Stomach (tissue), 19 donors: ENCODE data around the gene PWWP3B. TPM values are rescaled to one million over a fixed set of nuclear protein-coding genes. Genes with fewer than 3 reads are reported as not detected.

ENCODE experiments used
- DNase-seq, 2 donors: peaks; one replicate each; pipeline versions ENCODE4 v3.0.0 to v3.0.0-alpha.2; 2013 to 2019
- H3K27ac ChIP-seq, 5 donors: fragments of 200-600 bp in 4 of 5; sonication (generic) in 4 of 5; one replicate each; pipeline ENCODE4 v1.5.1; 2013 to 2019; ENCODE audit warnings: mild to moderate bottlenecking in 1 of 5, moderate library complexity in 1 of 5
- H3K27me3 ChIP-seq, 3 donors: fragments of 200-600 bp; sonication (generic); one replicate each; pipeline ENCODE4 v1.5.1; 2017 to 2019; ENCODE audit warnings: mixed run types in 1 of 3
- H3K36me3 ChIP-seq, 4 donors: fragments of 200-600 bp; sonication (generic); 1 replicate in 3 of 4; 2 replicates in 1 of 4; pipeline ENCODE4 v1.5.1; 2016 to 2019
- H3K4me1 ChIP-seq, 4 donors: fragments of 200-600 bp; sonication (generic); one replicate each; pipeline ENCODE4 v1.5.1; 2016 to 2019
- H3K4me3 ChIP-seq, 4 donors: fragments of 200-600 bp; sonication (generic) in 3 of 4; one replicate each; pipeline ENCODE4 v1.5.1; 2016 to 2019; ENCODE audit warnings: mild to moderate bottlenecking in 1 of 4
- H3K9me3 ChIP-seq, 4 donors: fragments of 200-600 bp; sonication (generic); one replicate each; pipeline ENCODE4 v1.5.1; 2016 to 2019
- CTCF ChIP-seq, 7 experiments: fragments of 450-650 bp in 4 of 7; fragments of 200-600 bp in 3 of 7; sonication (generic) in 3 of 7; IDR thresholded peaks; one replicate each; pipeline ENCODE4 v1.5.1; 2016 to 2019; ENCODE audit warnings: antibody characterized with exemption in 7 of 7, control low read depth in 2 of 7, mild to moderate bottlenecking in 1 of 7
- EP300 ChIP-seq: sonication (generic); formaldehyde crosslinking; IDR thresholded peaks from one replicate; pipeline ENCODE4 v1.6.1; 2017; ENCODE audit warnings: antibody characterized with exemption
- POLR2A ChIP-seq, 4 donors: fragments of 450-650 bp; IDR thresholded peaks; one replicate each; pipeline ENCODE4 v1.6.1; 2016; ENCODE audit warnings: antibody characterized with exemption in 4 of 4, control low read depth in 2 of 4, mild to moderate bottlenecking in 1 of 4, moderate library complexity in 1 of 4
- POLR2AphosphoS5 ChIP-seq, 3 donors: sonication (generic); formaldehyde crosslinking; IDR thresholded peaks; one replicate each; pipeline ENCODE4 v1.6.1; 2016; ENCODE audit warnings: antibody characterized with exemption in 3 of 3
- WGBS, 5 donors: extraction: QIAGEN DNeasy Blood & Tissue Kit in 3 of 5; methylation state at CpG; one replicate each; pipeline versions ENCODE4 v1.1.5 to v1.1.7; 2013 to 2018; 5-methylcytosine and 5-hydroxymethylcytosine counted together
- intact Hi-C: fragments of 100-400 bp; cut with DNase I; formaldehyde crosslinking; loops from one replicate; pipeline ENCODE4 v1.15.1; 2023; ENCODE audit warnings: low total_unique reads
- long read RNA-seq, 10 donors: transcript quantifications; one replicate each; lab custom pipeline, GENCODE V29; 2026
- polyA plus RNA-seq, 3 donors: library from polyadenylated mRNA; stranded (reverse); fragments of 200-250 nt; gene quantifications; one replicate each; pipeline ENCODE4 v1.2.3, GENCODE V29; 2013
- total RNA-seq, 5 donors: library from RNA; depleted of rRNA; stranded (reverse); fragments of >200 nt; gene quantifications; one replicate each; pipeline versions ENCODE4 v1.1.0 to v1.2.3, GENCODE V29; 2014 to 2016
- donor health status: healthy with polysubstance abuse.
- donor health status: Bipolar disorder and iron deficiency.
- donor health status: healthy.

Gene PWWP3B
- 1 to 10 TPM in 3 of 5 donors, under 1 TPM in 1, not detected in 1; under 0.01 to 4.9 (median 2.9) TPM for total RNA-seq
- polyA plus RNA-seq, result 1 to 10 TPM in 1 of 3 donors, under 1 TPM in 2; 0.25 to 1.2 (median 0.25) TPM
- long read RNA-seq, donor 1, result 0 reads
- long read RNA-seq, donor 2, full-length matches to known transcripts, result 2 of 2 reads
- long read RNA-seq, donor 2, partial matches to known transcripts, result 0 of 2 reads
- long read RNA-seq, donor 2, other reads (novel, unspliced or antisense), result 0 of 2 reads
- long read RNA-seq, donor 3, result 0 reads
- long read RNA-seq, donor 4, result 0 reads
- long read RNA-seq, donor 5, full-length matches to known transcripts, result 1 of 1 reads
- long read RNA-seq, donor 5, partial matches to known transcripts, result 0 of 1 reads
- long read RNA-seq, donor 5, other reads (novel, unspliced or antisense), result 0 of 1 reads
- long read RNA-seq, donor 6, full-length matches to known transcripts, result 1 of 1 reads
- long read RNA-seq, donor 6, partial matches to known transcripts, result 0 of 1 reads
- long read RNA-seq, donor 6, other reads (novel, unspliced or antisense), result 0 of 1 reads
- long read RNA-seq, donor 7, result 0 reads
- long read RNA-seq, donor 8, result 0 reads
- long read RNA-seq, donor 9, result 0 reads
- long read RNA-seq, donor 10, result 0 reads

GRCh38 chrX:106168107-106168506 lies at the start of gene PWWP3B:
PWWP3B (plus strand) TSS chrX:106168305; CDS start chrX:106205433, 37,128 bp downstream.
- peak; percentile 65 to 74 for DNase-seq
- TF ChIP-seq POLR2AphosphoS5 (IDR thresholded peaks at IDR 0.05), result peak in 1 of 3 donors; percentile 68
- no peak for TF ChIP-seq CTCF (IDR thresholded peaks at IDR 0.05)
- H3K27me3 ChIP-seq, result peaks cover 0 to 6% (median 0%) of the 10 kb centered on the region in 3 donors
- intact Hi-C loops, result no loop called here
- no peaks in the 10 kb centered on the region for H3K36me3 ChIP-seq
- peak within 1 kb of the TSS in 2 of 4 donors; percentile 6 to 26 for H3K4me3 ChIP-seq
- H3K4me1 ChIP-seq, result no peaks in the 10 kb centered on the region
- WGBS, 5 donors, result 2 to 34% (median 6%) methylated on average over 13 to 14 of the region's 14 CpGs
- H3K9me3 ChIP-seq, result no peaks in the 10 kb centered on the region
- H3K27ac ChIP-seq, result no peak within 1 kb of the TSS

GRCh38 chrX:106139048-106139447 lies 29.1 kb upstream of the PWWP3B start:
- intact Hi-C loops, result no loop called here
- WGBS, 5 donors, result 72 to 100% (median 86%) methylated on average over 1 to 7 of the region's 7 CpGs
- no peaks in the 10 kb centered on the region for H3K36me3 ChIP-seq
- H3K4me1 ChIP-seq, result no peaks in the 10 kb centered on the region
- DNase-seq, result no peak
- no peak overlapping the region for H3K27ac ChIP-seq
- no peaks in the 10 kb centered on the region for H3K27me3 ChIP-seq
- no peak overlapping the region for H3K4me3 ChIP-seq
- TF ChIP-seq POLR2AphosphoS5 (IDR thresholded peaks at IDR 0.05), result no peak
- TF ChIP-seq EP300, result no peak
- no peak for TF ChIP-seq CTCF (IDR thresholded peaks at IDR 0.05)
- no peak for TF ChIP-seq POLR2A (IDR thresholded peaks at IDR 0.05)
- peaks cover 0 to 2% (median 1%) of the 10 kb centered on the region in 4 donors for H3K9me3 ChIP-seq

- H3K9me3 ChIP-seq, result peaks cover 0 to 9% (median 4%) of the 10 kb centered on the region in 4 donors
- TF ChIP-seq POLR2A (IDR thresholded peaks at IDR 0.05) (no peak), CTCF (IDR thresholded peaks at IDR 0.05) (no peak), EP300 (no peak), POLR2AphosphoS5 (IDR thresholded peaks at IDR 0.05) (no peak)
- H3K4me3 ChIP-seq, result no peak overlapping the region
- H3K36me3 ChIP-seq, result no peaks in the 10 kb centered on the region
- H3K27me3 ChIP-seq, result no peaks in the 10 kb centered on the region
- peak; percentile 27 to 79 for DNase-seq
- H3K4me1 ChIP-seq, result no peaks in the 10 kb centered on the region
- WGBS, 5 donors, result 21 to 54% (median 42%) methylated on average over 5 of the region's 5 CpGs
- peak overlapping the region in 1 of 5 donors; percentile 68 for H3K27ac ChIP-seq
- intact Hi-C loops, result no loop called here
Observed at GRCh38 chrX:106144755-106145639, 23.1 kb upstream of the PWWP3B start.

- H3K36me3 ChIP-seq, result no peaks in the 10 kb centered on the region
- H3K4me3 ChIP-seq, result no peak overlapping the region
- intact Hi-C loops, result no loop called here
- WGBS, 5 donors, result 50 to 81% (median 79%) methylated on average over 2 of the region's 2 CpGs
- TF ChIP-seq POLR2AphosphoS5 (IDR thresholded peaks at IDR 0.05), result no peak
- no peak for TF ChIP-seq POLR2A (IDR thresholded peaks at IDR 0.05)
- TF ChIP-seq EP300, result no peak
- TF ChIP-seq CTCF (IDR thresholded peaks at IDR 0.05), result no peak
- H3K27ac ChIP-seq, result no peak overlapping the region
- no peaks in the 10 kb centered on the region for H3K4me1 ChIP-seq
- H3K27me3 ChIP-seq, result no peaks in the 10 kb centered on the region
- no peaks in the 10 kb centered on the region for H3K9me3 ChIP-seq
- DNase-seq, result no peak
Observed at GRCh38 chrX:106150701-106151100, 17.4 kb upstream of the PWWP3B start.
